H9 (cell line): ENCODE results near the gene BCAS1. TPM values are rescaled to one million over a fixed set of nuclear protein-coding genes. Genes with fewer than 3 reads are reported as not detected.

Source experiments
- DNase-seq: peaks from one replicate; pipeline ENCODE4 v3.0.0-alpha.2; 2017
- H2AFZ ChIP-seq: one replicate; pipeline ENCODE4 v1.6.1; 2013; ENCODE audit warnings: mild to moderate bottlenecking, low read length, control low read depth, moderate library complexity
- H2AK5ac ChIP-seq: 2 replicates; pipeline ENCODE4 v1.6.1; 2013; ENCODE audit warnings: low read length, control low read depth, mixed read lengths; ENCODE audit not compliant: insufficient read length
- H2BK120ac ChIP-seq: one replicate; pipeline ENCODE4 v1.6.1; 2013; ENCODE audit warnings: low read depth, mild to moderate bottlenecking, low read length, control low read depth, inconsistent platforms; ENCODE audit not compliant: poor library complexity, severe bottlenecking
- H2BK12ac ChIP-seq: 2 replicates; pipeline ENCODE4 v1.6.1; 2013; ENCODE audit warnings: low read length, control low read depth, mixed read lengths, low read depth; ENCODE audit not compliant: insufficient read length
- H2BK15ac ChIP-seq: 2 replicates; pipeline ENCODE4 v1.6.1; 2013; ENCODE audit warnings: low read depth, low read length, control low read depth
- H2BK20ac ChIP-seq: one replicate; pipeline ENCODE4 v1.6.1; 2013; ENCODE audit warnings: low read depth, mild to moderate bottlenecking, low read length, control low read depth, inconsistent platforms; ENCODE audit not compliant: poor library complexity, severe bottlenecking
- H2BK5ac ChIP-seq: 2 replicates; pipeline ENCODE4 v1.6.1; 2013; ENCODE audit warnings: low read length, control low read depth, mixed read lengths; ENCODE audit not compliant: insufficient read length
- H3K14ac ChIP-seq: 2 replicates; pipeline ENCODE4 v1.6.1; 2013; ENCODE audit warnings: low read length, control low read depth; ENCODE audit not compliant: insufficient read depth
- H3K18ac ChIP-seq: 2 replicates; pipeline ENCODE4 v1.6.1; 2013; ENCODE audit warnings: low read depth, mild to moderate bottlenecking, mixed read lengths, low read length, control low read depth; ENCODE audit not compliant: insufficient read length
- H3K23ac ChIP-seq: 2 replicates; pipeline ENCODE4 v1.6.1; 2013; ENCODE audit warnings: low read length, control low read depth, mixed read lengths, low read depth; ENCODE audit not compliant: insufficient read length
- H3K23me2 ChIP-seq: 2 replicates; pipeline ENCODE4 v1.6.1; 2013; ENCODE audit warnings: low read depth, mild to moderate bottlenecking, mixed read lengths, low read length, control low read depth; ENCODE audit not compliant: insufficient read length, poor library complexity, severe bottlenecking
- H3K27ac ChIP-seq: 2 replicates; pipeline ENCODE4 v1.5.1; 2013; ENCODE audit warnings: low read length, control low read depth, mixed read lengths, low read depth; ENCODE audit not compliant: insufficient read length
- H3K27me3 ChIP-seq: 2 replicates; pipeline ENCODE4 v1.6.1; 2013; ENCODE audit warnings: low read length, control low read depth, inconsistent platforms; ENCODE audit not compliant: insufficient read depth
- H3K4ac ChIP-seq: 2 replicates; pipeline ENCODE4 v1.6.1; 2013; ENCODE audit warnings: low read depth, mild to moderate bottlenecking, control low read depth, inconsistent platforms, low read length, moderate library complexity
- H3K4me1 ChIP-seq: 2 replicates; pipeline ENCODE4 v1.6.1; 2013; ENCODE audit warnings: low read length, control low read depth, inconsistent platforms; ENCODE audit not compliant: insufficient read depth
- H3K4me2 ChIP-seq: 2 replicates; pipeline ENCODE4 v1.6.1; 2013; ENCODE audit warnings: low read length, control low read depth, mixed read lengths; ENCODE audit not compliant: insufficient read length, insufficient read depth
- H3K56ac ChIP-seq: 2 replicates; pipeline ENCODE4 v1.6.1; 2013; ENCODE audit warnings: low read depth, mild to moderate bottlenecking, mixed read lengths, low read length, control low read depth; ENCODE audit not compliant: insufficient read length
- H3K79me1 ChIP-seq: 2 replicates; pipeline ENCODE4 v1.6.1; 2013; ENCODE audit warnings: low read depth, mild to moderate bottlenecking, moderate library complexity, low read length, control low read depth, inconsistent platforms; ENCODE audit not compliant: insufficient read depth, poor library complexity, severe bottlenecking
- H3K79me2 ChIP-seq: 2 replicates; pipeline ENCODE4 v1.6.1; 2013; ENCODE audit warnings: low read length, control low read depth, inconsistent platforms; ENCODE audit not compliant: insufficient read depth
- H3K9ac ChIP-seq: 2 replicates; pipeline ENCODE4 v1.6.1; 2013; ENCODE audit warnings: low read length, control low read depth, mixed read lengths; ENCODE audit not compliant: insufficient read length; ENCODE audit errors: extremely low read depth
- H3K9me3 ChIP-seq: one replicate; pipeline ENCODE4 v1.6.1; 2013; ENCODE audit warnings: low read depth, low read length, inconsistent platforms; ENCODE audit not compliant: control insufficient read depth
- H3T11ph ChIP-seq: one replicate; pipeline ENCODE4 v1.6.1; 2013; ENCODE audit warnings: mild to moderate bottlenecking, low read length, control low read depth, inconsistent platforms
- H4K20me1 ChIP-seq: one replicate; pipeline ENCODE4 v1.6.1; 2013; ENCODE audit not compliant: control insufficient read depth, insufficient read length, insufficient read depth
- H4K5ac ChIP-seq: 2 replicates; pipeline ENCODE4 v1.6.1; 2013; ENCODE audit warnings: low read depth, mild to moderate bottlenecking, mixed read lengths, low read length, control low read depth; ENCODE audit not compliant: insufficient read length
- H4K8ac ChIP-seq: replicated peaks from 2 replicates; pipeline ENCODE4 v1.6.1; 2013; ENCODE audit warnings: low read length, control low read depth, mixed read lengths, low read depth; ENCODE audit not compliant: insufficient read length
- H4K91ac ChIP-seq: 2 replicates; pipeline ENCODE4 v1.6.1; 2013; ENCODE audit warnings: low read depth, mild to moderate bottlenecking, moderate library complexity, mixed read lengths, low read length, control low read depth; ENCODE audit not compliant: insufficient read length
- H3K27ac Mint-ChIP-seq, 3 experiments: 2 replicates in 2 of 3; 3 replicates in 1 of 3; pipeline ENCODE4 v1.8.0; 2020 to 2021; ENCODE audit warnings: mixed read lengths in 3 of 3, mild to moderate bottlenecking in 1 of 3, moderate library complexity in 1 of 3
- H3K27me3 Mint-ChIP-seq: 2 replicates; pipeline ENCODE4 v1.8.0; 2021; ENCODE audit warnings: low read depth, mild to moderate bottlenecking, moderate library complexity, mixed read lengths
- H3K36me3 Mint-ChIP-seq, 3 experiments: 2 replicates in 2 of 3; 3 replicates in 1 of 3; pipeline ENCODE4 v1.8.0; 2020 to 2021; ENCODE audit warnings: low read depth in 3 of 3, mixed read lengths in 3 of 3; ENCODE audit not compliant: insufficient read depth in 1 of 3
- H3K4me1 Mint-ChIP-seq, 2 experiments: 2 replicates each; pipeline ENCODE4 v1.8.0; 2020; ENCODE audit warnings: mixed read lengths in 2 of 2
- H3K4me3 Mint-ChIP-seq, 2 experiments: 2 replicates in 1 of 2; 3 replicates in 1 of 2; pipeline ENCODE4 v1.8.0; 2020 to 2021; ENCODE audit warnings: mild to moderate bottlenecking in 2 of 2, mixed read lengths in 2 of 2, moderate library complexity in 1 of 2
- H3K9me3 Mint-ChIP-seq, 2 experiments: 2 replicates in 1 of 2; 3 replicates in 1 of 2; pipeline ENCODE4 v1.8.0; 2020; ENCODE audit warnings: mild to moderate bottlenecking in 2 of 2, mixed read lengths in 2 of 2, moderate library complexity in 1 of 2
- WGBS: extraction: QIAGEN DNeasy Blood & Tissue Kit; methylation state at CpG from one replicate; pipeline ENCODE4 v1.1.7; 2013; ENCODE audit warnings: missing lambda C conversion rate, low lambda C conversion rate, mixed read lengths; ENCODE audit not compliant: insufficient read length; ENCODE audit errors: extremely low coverage; 5-methylcytosine and 5-hydroxymethylcytosine counted together
- total RNA-seq: library from RNA; stranded (reverse); gene quantifications from 2 replicates; pipeline ENCODE4 v1.2.1, GENCODE V29; 2021
- TF ChIP-seq, protein P1 (sequence below): fragments of 200-600 bp; sonication (generic); conservative IDR thresholded peaks from 3 replicates; pipeline ENCODE4 v1.8.0; 2021; ENCODE audit warnings: antibody characterized with exemption, mild to moderate bottlenecking

Gene BCAS1
- total RNA-seq, 1 experiment from 2014 or later: 0.15 TPM

- Histone ChIP-seq H3K4me2 (no peak overlapping the region), H3T11ph (no peak overlapping the region), H3K79me1 (no peaks in the 10 kb centered on the region), H2BK20ac (no peak overlapping the region), H4K20me1 (no peaks in the 10 kb centered on the region), H3K27me3 (no peaks in the 10 kb centered on the region), H4K5ac (no peak overlapping the region), H3K23me2 (no peaks in the 10 kb centered on the region), H3K56ac (no peak overlapping the region), H2AK5ac (no peak overlapping the region), H3K23ac (no peak overlapping the region), H2AFZ (no peak overlapping the region), H3K14ac (no peak overlapping the region), H2BK12ac (no peak overlapping the region), H4K91ac (no peak overlapping the region), H3K9me3 (no peaks in the 10 kb centered on the region), H3K79me2 (no peaks in the 10 kb centered on the region), H2BK5ac (no peak overlapping the region), H2BK120ac (no peak overlapping the region), H3K4me1 (peaks cover 8% of the 10 kb centered on the region; the same call in 1 of the 2 replicates), H3K4ac (no peak overlapping the region), H3K9ac (no peak overlapping the region), H3K27ac (no peak overlapping the region), H3K18ac (no peak overlapping the region), H2BK15ac (no peak overlapping the region), H4K8ac (no peak overlapping the region)
- no peak overlapping the region for H3K27ac Mint-ChIP-seq
- H3K9me3 Mint-ChIP-seq: no peaks in the 10 kb centered on the region
- H3K4me3 Mint-ChIP-seq: no peak overlapping the region
- TF ChIP-seq, protein P1, sequence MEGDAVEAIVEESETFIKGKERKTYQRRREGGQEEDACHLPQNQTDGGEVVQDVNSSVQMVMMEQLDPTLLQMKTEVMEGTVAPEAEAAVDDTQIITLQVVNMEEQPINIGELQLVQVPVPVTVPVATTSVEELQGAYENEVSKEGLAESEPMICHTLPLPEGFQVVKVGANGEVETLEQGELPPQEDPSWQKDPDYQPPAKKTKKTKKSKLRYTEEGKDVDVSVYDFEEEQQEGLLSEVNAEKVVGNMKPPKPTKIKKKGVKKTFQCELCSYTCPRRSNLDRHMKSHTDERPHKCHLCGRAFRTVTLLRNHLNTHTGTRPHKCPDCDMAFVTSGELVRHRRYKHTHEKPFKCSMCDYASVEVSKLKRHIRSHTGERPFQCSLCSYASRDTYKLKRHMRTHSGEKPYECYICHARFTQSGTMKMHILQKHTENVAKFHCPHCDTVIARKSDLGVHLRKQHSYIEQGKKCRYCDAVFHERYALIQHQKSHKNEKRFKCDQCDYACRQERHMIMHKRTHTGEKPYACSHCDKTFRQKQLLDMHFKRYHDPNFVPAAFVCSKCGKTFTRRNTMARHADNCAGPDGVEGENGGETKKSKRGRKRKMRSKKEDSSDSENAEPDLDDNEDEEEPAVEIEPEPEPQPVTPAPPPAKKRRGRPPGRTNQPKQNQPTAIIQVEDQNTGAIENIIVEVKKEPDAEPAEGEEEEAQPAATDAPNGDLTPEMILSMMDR: no peak
- H3K4me1 Mint-ChIP-seq: peaks cover 24 to 26% of the 10 kb centered on the region in 2 experiments
- no peaks in the 10 kb centered on the region; a peak in 1 of 7 replicates for H3K36me3 Mint-ChIP-seq
- no peak for DNase-seq
- H3K27me3 Mint-ChIP-seq: peaks cover 4% of the 10 kb centered on the region; the same call in 1 of the 2 replicates
- WGBS: no CpG with 5 or more reads among the region's 10 CpGs
Observed at GRCh38 chr20:54073288-54073687, 2.9 kb upstream of the BCAS1 start.
